Measurements from ENCODE around the gene ZNF682.

- TF ChIP-seq POLR2A (IDR thresholded peaks at IDR 0.05) = no peak
- TF ChIP-seq CTCF (IDR thresholded peaks at IDR 0.05) = no peak
- TF ChIP-seq EP300 (IDR thresholded peaks at IDR 0.05) = no peak
- TF ChIP-seq POLR2AphosphoS5 (IDR thresholded peaks at IDR 0.05) = no peak
These were observed 72.4 kb downstream of the ZNF682 start for GRCh38 chr19:19966862-19967261.
